ENCODE results near the gene KCNA4.
"Not testable (repeated sequence)": the region's sequence is repeated elsewhere in the genome, so short reads cannot be mapped to it uniquely, and the experiment has no call there.

Gene KCNA4

GRCh38 chr11:30016588-30017363, at the start of gene KCNA4:
Gene KCNA4, minus strand, starts transcription at chr11:30017030. Its CDS starts 4,352 bp downstream, at chr11:30012678.
- no peak for FAIRE-seq

GRCh38 chr11:30062103-30062502, 45.3 kb upstream of the KCNA4 start:
- no peak for FAIRE-seq

GRCh38 chr11:30059172-30059815, 42.5 kb upstream of the KCNA4 start:
- FAIRE-seq: no peak

DNA sequence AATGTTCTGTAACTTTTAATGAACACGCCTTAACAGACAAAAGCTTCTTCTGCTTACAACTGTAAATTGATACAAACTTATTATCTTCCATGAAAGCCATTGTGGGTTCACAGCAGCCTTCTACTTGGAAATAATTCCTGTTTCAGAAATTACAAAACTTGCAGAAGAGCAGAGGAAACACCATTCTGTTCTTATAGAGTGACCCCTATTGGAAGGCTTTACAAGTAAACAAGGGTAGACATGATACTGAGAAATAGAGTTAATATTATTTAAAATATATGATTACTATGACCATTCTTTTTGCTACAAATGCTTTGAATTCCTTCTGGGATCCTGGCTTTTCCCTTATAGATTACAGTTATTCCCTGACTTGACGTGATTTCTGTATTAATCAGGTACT, 32.4 kb upstream of the KCNA4 start:
- no peak for FAIRE-seq

DNA sequence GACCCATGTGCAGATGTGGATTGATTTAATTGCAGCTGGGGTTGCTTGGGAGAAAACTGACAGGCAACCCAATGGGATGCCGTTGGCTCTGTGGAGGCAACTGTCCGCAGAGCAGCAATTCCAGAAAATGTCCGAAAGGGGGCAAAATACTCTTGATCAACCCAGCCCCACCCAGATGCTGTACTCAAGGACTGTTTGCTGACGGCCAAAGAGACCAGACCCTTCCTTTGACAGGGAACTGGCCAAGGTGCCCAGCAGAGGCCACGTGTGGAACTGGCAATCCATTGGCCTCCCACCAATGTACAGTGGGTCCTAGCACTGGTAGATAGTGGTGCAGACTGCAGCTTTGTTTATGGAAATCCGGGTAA, 29.7 kb upstream of the KCNA4 start:
- FAIRE-seq: no peak

GRCh38 chr11:30045921-30046577, 29.2 kb upstream of the KCNA4 start:
- FAIRE-seq: no peak

GRCh38 chr11:30045144-30045543, 28.3 kb upstream of the KCNA4 start:
- FAIRE-seq: no peak

DNA sequence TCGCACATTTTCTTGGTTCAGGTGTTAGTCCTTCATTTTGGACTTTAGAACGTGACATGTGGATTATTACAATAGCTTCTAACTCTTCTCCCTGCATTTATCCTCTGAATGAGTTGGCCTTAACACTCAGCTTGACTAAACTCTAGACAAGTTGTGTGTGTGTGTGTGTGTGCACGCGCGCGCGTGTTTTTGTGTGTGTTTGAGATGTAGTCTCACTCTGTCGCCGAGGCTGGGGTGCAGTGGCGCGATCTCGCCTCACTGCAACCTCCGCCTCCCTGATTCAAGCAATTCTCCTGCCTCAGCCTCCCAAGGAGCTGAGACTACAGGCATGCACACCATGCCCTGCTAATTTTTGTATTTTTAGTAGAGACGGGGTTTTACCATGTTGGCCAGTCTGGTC, 24.3 kb upstream of the KCNA4 start:
- no peak for FAIRE-seq

GRCh38 chr11:30034746-30035145, 17.9 kb upstream of the KCNA4 start:
- FAIRE-seq: not testable (repeated sequence)

DNA sequence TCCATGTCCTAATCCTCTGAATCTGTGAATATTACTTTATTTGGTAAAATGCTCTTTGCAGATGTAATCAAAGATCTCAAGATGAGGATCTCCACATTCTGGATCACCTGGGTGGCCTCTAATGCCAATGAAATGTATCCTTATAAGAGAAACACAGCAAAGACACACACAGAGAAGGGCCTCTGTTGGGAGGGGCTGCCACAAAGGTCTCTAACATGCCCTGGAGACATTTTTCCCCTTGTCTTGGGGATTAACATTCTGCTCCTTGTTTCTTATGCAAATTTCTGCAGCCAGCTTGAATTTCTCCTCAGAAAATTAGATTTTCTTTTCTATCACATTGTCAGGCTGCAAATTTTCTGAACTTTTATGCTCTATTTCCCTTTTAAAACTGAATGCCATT, 17.3 kb upstream of the KCNA4 start:
- FAIRE-seq: not testable (repeated sequence)

- FAIRE-seq: no peak
These were observed 8.7 kb upstream of the KCNA4 start for GRCh38 chr11:30025396-30026139.

GRCh38 chr11:30023074-30023473, 6.2 kb upstream of the KCNA4 start:
- FAIRE-seq: no peak

GRCh38 chr11:30019481-30019880, 2.7 kb upstream of the KCNA4 start:
- FAIRE-seq: no peak

DNA sequence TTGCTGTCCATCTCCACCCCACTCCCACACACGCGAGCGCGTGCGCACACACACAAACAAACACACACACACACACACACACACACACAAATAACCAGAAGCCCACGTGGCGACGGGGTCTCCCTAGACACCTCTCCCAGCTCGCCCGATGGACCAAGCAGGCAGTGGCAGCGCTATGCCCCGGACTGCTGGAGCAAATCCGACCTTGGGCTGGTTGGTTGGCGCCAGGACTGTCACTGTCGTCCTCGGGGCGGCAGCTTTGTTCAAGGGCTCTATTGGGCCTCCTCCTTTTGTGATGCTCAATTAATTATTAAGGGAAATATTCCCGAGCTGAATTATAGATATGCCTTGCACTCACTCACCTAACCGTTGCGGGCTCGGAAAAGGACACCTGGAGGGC, 1.7 kb upstream of the KCNA4 start:
- no peak for FAIRE-seq

DNA sequence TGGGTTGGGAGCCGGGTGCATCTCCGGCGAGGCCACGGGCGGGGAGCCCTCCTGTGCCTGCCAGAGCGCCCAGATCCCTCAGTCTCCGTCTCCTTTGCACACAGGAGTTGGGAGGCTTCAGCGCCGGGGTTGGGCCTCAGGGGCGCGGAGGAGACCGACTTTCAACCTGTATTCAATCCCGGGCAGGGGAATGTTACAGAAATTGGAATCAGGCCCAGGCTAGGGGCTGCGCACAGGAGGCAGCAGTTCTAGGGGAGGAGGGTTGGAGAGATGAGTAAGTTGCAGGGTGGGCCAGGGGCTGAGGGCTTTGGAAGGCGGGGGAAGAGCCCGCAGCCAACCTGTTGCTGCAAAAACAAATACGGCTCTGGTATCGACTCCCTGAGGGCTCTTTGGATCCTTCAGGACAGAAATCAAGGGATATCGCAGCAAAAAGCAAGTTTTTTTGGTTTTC, 640 bp upstream of the KCNA4 start:
- no peak for FAIRE-seq

DNA sequence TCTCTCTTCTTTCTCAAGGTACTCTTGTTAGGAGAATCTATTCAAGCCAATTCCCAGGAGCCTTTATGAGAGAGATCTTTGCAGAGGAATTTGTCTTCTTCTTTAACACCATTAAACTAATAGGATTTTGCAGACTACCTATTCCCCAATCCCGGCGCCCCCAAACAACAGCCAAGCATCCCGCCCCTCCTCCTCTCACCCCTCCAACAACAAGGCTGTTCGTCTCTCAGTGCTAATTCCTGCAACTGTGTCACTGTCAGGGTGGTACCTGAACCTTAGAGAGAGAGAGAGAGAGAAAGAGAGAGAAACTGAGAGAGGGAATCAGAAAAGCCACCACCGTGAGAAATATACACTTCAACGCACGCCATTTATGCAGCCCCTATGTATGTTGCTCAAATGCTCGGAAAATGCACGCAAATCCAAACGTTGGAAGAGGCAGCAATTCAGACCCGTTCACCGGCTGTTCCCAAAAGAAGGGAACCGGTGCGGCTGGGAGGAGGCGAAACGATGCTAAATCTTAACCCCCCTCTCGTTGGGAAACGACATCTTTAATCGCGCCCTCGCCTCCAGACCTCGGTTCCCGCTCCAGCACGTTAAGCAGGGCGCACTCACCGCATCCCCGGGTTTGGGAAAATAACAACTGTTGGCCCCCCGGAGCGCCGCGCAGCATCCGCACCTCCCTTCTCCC, 961 bp downstream of the KCNA4 start:
- FAIRE-seq: no peak

DNA sequence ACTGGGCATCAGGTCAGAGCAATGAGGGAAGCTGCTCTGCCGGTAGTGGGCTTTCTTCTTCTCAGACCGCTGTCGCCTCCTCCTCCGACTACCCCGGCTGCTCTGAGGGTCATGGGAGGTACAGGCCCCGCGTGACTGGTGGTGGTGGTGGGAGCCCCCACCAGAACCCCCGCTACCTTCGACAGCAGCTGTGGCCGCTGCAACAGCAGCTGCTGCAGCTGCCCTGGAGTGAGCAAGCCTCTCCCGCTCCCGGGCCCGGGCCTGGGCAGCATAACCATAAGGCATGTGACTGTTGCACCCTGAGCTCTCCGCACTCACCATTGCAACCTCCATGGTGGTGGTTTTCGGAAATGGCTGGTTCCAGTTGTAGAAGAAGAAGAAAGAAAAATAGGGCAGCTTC, 4.5 kb downstream of the KCNA4 start:
- no peak for FAIRE-seq

GRCh38 chr11:30009060-30009459, 7.8 kb downstream of the KCNA4 start:
- FAIRE-seq: no peak

- FAIRE-seq: no peak
These were observed 10.0 kb downstream of the KCNA4 start for GRCh38 chr11:30006876-30007275.

DNA sequence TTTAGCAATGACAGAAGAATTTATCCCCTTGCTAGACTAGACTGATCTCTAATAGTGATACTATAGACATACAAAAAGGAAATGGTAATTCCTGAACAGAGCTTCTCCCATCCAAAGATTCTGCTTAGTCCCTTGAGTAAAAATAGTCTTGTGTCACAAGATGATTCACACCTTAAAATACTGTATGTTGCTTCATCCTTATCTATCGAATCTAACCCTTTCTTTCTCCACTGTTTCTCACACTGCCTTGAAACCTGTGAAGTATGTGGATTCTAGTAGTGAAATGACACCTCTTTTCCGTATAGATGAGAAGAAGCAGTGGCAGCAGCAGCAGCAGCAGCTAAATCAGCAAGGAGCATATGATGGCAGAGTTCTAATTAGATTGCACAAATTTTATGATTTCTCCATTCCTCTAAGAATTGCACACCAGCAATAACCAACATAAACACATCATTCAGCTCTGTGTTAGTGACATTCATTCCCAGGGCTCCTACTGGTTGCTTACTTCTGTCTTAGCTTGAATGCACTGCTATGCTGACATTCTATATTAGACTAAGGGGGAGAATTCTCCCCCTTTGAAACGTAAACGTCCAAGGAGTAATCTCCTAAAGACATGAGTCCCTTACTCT, 14.6 kb downstream of the KCNA4 start:
- FAIRE-seq: no peak

- no peak for FAIRE-seq
These were observed 15.7 kb downstream of the KCNA4 start for GRCh38 chr11:30000986-30001750.
